Activated CD4-positive, alpha-beta T cell treated with anti-CD3 and anti-CD28 coated beads, Interleukin-2, amount 50 U/mL, for 16 hours (primary cell): Measurements from ENCODE around the gene TSPOAP1.

Source experiments
- DNase-seq: peaks from one replicate; pipeline ENCODE4 v3.0.0-alpha.2; 2020

TSPOAP1 gene

GRCh38 chr17:58339755-58340404 is 11.3 kb upstream of the TSPOAP1 start:
- peak; percentile 64 for DNase-seq

GRCh38 chr17:58338841-58339754 is 10.5 kb upstream of the TSPOAP1 start:
- DNase-seq = peak; percentile 95

GRCh38 chr17:58338454-58338840 is 9.9 kb upstream of the TSPOAP1 start:
- no peak for DNase-seq

GRCh38 chr17:58337600-58338453 is 9.2 kb upstream of the TSPOAP1 start:
- peak; percentile 99 for DNase-seq

- DNase-seq = peak; percentile 72
Measured at GRCh38 chr17:58337210-58337599, 8.6 kb upstream of the TSPOAP1 start.

GRCh38 chr17:58336456-58337209 is 8.0 kb upstream of the TSPOAP1 start:
- peak; percentile 64 for DNase-seq

GRCh38 chr17:58335779-58336455 is 7.3 kb upstream of the TSPOAP1 start:
- peak; percentile 94 for DNase-seq

GRCh38 chr17:58335061-58335731 is 6.6 kb upstream of the TSPOAP1 start:
- DNase-seq = peak; percentile 83

GRCh38 chr17:58334661-58335060 is 6.1 kb upstream of the TSPOAP1 start:
- peak; percentile 47 for DNase-seq

GRCh38 chr17:58334256-58334655 is 5.7 kb upstream of the TSPOAP1 start:
- no peak for DNase-seq

- DNase-seq = peak; percentile 60
Measured at GRCh38 chr17:58333736-58334207, 5.2 kb upstream of the TSPOAP1 start.

GRCh38 chr17:58332778-58333735 is 4.5 kb upstream of the TSPOAP1 start:
- peak; percentile 89 for DNase-seq

- DNase-seq = peak; percentile 98
Measured at GRCh38 chr17:58331815-58332777, 3.5 kb upstream of the TSPOAP1 start.

- DNase-seq = peak; percentile 88
Measured at GRCh38 chr17:58330997-58331814, 2.6 kb upstream of the TSPOAP1 start.

GRCh38 chr17:58330538-58330996 is 2.0 kb upstream of the TSPOAP1 start:
- no peak for DNase-seq

- peak; percentile 95 for DNase-seq
Measured at GRCh38 chr17:58329810-58330537, 1.4 kb upstream of the TSPOAP1 start.
